ENCODE data around the gene PURA. TPM values are rescaled to one million over a fixed set of nuclear protein-coding genes. Genes with fewer than 3 reads are reported as not detected.

The PURA gene
- total and polyA plus RNA-seq, 11 donors = 5.6 to 30.9 (median 20.2) TPM

- Histone ChIP-seq H3K27ac (peak overlapping the region; percentile 95 to 100 (median 98)), H3K4me3 (peak overlapping the region; percentile 41 to 87 (median 74)), H3K4me1 (peaks cover 5 to 60% (median 36%) of the 10 kb centered on the region in 12 donors), H3K36me3 (no peaks in the 10 kb centered on the region), H3K27me3 (peaks cover 0 to 17% (median 0%) of the 10 kb centered on the region in 9 donors), H3K9me3 (no peaks in the 10 kb centered on the region)
- no peak for TF ChIP-seq CTCF (IDR thresholded peaks at IDR 0.05)
- TF ChIP-seq POLR2A (IDR thresholded peaks at IDR 0.05) = no peak
- peak in 1 of 4 donors; percentile 12 for ATAC-seq
- intact Hi-C loops (cut with DNase I) = loop anchor here in 3 of 10 donors (5.0 kb wide), 2 partner anchors 34 to 49 kb away; no protein-coding TSS in a partner anchor
- DNase-seq = peak; percentile 22 to 54 (median 32)
- whole genome bisulfite sequencing, 4 donors = 4 to 8% (median 5%) methylated on average over 25 to 52 of the region's 52 CpGs
Measured at GRCh38 chr5:140108093-140109017, 5.6 kb upstream of the PURA start.

GRCh38 chr5:140109018-140109758 is 4.7 kb upstream of the PURA start:
- peaks cover 5 to 61% (median 36%) of the 10 kb centered on the region in 12 donors for H3K4me1 ChIP-seq
- no peaks in the 10 kb centered on the region for H3K9me3 ChIP-seq
- TF ChIP-seq POLR2A (IDR thresholded peaks at IDR 0.05) (no peak), CTCF (IDR thresholded peaks at IDR 0.05) (no peak)
- 48 to 58% (median 54%) methylated on average over 24 of the region's 24 CpGs for WGBS, 4 donors
- intact Hi-C loops (cut with DNase I) = loop anchor here in 3 of 10 donors (5.0 kb wide), 2 partner anchors 33 to 48 kb away; no protein-coding TSS in a partner anchor
- no peaks in the 10 kb centered on the region for H3K36me3 ChIP-seq
- ATAC-seq (no peak), DNase-seq (peak in 1 of 5 donors; percentile 9)
- H3K27ac ChIP-seq = peak overlapping the region in 9 of 12 donors; percentile 42 to 100 (median 98)
- H3K4me3 ChIP-seq = peak overlapping the region; percentile 41 to 87 (median 74)
- peaks cover 0 to 17% (median 0%) of the 10 kb centered on the region in 9 donors for H3K27me3 ChIP-seq

GRCh38 chr5:140109759-140110645 is 3.9 kb upstream of the PURA start:
- Histone ChIP-seq H3K4me3 (peak overlapping the region in 4 of 12 donors; percentile 68 to 82 (median 71)), H3K27ac (no peak overlapping the region)

More at GRCh38 chr5:140109759-140110645, 3.9 kb upstream of the PURA start:
- Histone ChIP-seq H3K9me3 (no peaks in the 10 kb centered on the region), H3K4me1 (peaks cover 6 to 66% (median 39%) of the 10 kb centered on the region in 12 donors), H3K27me3 (peaks cover 0 to 17% (median 0%) of the 10 kb centered on the region in 9 donors), H3K36me3 (no peaks in the 10 kb centered on the region)
- 82 to 98% (median 92%) methylated on average over 2 of the region's 2 CpGs for WGBS, 4 donors
- ATAC-seq = no peak
- TF ChIP-seq POLR2A (IDR thresholded peaks at IDR 0.05) (no peak), CTCF (IDR thresholded peaks at IDR 0.05) (no peak)
- DNase-seq = no peak
- intact Hi-C loops (cut with DNase I) = loop anchor here in 5 of 10 donors (5.0 kb wide), 3 partner anchors 32 to 47 kb away; no protein-coding TSS in a partner anchor
